Astrocyte (in vitro differentiated cells and primary cell): ENCODE measurements around the gene COL26A1.

ENCODE experiments used
- CTCF ChIP-seq: IDR thresholded peaks from 2 replicates; pipeline ENCODE4 v1.5.1; 2011; ENCODE audit warnings: low read depth, mild to moderate bottlenecking, inconsistent platforms, low read length, moderate library complexity; ENCODE audit not compliant: insufficient read depth
- EZH2 ChIP-seq: IDR thresholded peaks from 2 replicates; pipeline ENCODE4 v1.6.1; 2012; ENCODE audit warnings: mild to moderate bottlenecking, low read length, inconsistent platforms; ENCODE audit not compliant: insufficient read depth

DNA sequence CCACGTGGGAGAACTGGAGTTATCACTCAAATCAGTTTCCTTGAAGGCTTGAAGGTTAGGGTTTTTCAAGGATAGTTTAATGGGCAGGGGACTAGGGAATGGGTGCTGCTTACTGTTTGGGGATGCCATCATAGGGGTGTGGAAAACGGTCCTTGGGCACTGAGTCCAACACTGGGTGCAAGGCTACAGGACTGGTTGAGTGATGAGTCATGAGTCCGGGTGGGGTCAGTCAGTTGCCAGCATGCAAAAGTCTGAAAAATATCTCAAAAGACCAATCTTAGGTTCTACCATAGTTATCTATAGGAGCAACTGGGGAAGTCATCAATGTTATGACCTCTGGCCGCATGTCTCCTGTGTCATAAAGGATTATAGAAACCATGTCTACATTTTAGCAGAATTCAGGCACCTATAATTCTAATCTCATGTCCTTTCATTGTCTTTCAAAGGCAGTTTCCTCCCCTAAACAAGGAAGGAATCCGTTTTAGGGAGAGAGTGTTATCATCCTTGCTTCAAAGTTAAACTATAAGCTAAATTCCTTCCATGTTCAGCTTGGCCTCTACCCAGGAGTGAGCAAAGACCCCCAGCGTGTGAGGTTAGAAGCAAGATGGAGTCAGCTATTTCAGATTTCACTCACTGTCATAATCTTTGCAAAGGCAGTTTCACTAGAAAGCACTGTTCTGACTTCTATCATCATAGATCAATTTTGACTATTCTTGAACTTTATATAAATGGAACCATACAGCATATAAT lies 94.5 kb downstream of the COL26A1 start:
- TF ChIP-seq CTCF (no peak), EZH2 (no peak)
